ENCODE measurements around the gene MSH5. TPM values are rescaled to one million over a fixed set of nuclear protein-coding genes. Genes with fewer than 3 reads are reported as not detected.

MSH5 gene
- 38.6 to 48.2 TPM (median 42.9 TPM) in 3 replicates for total RNA-seq

- Mint-ChIP-seq H3K36me3 (peaks cover 2% of the 10 kb centered on the region), H3K27me3 (ENCODE audit: low read depth) (no peaks in the 10 kb centered on the region), H3K4me1 (peaks cover 58% of the 10 kb centered on the region), H3K9me3 (no peaks in the 10 kb centered on the region), H3K27ac (peak within 1 kb of the TSS; percentile 99), H3K4me3 (peak within 1 kb of the TSS; percentile 85)
- peak; percentile 96 to 98 for DNase-seq (ENCODE audit: low spot score in 2 of 2, unreplicated experiment in 2 of 2)
- no peak for TF ChIP-seq CTCF (IDR thresholded peaks at IDR 0.05; ENCODE audit: unreplicated experiment)
Measured at GRCh38 chr6:31739639-31740396, at the start of gene MSH5. MSH5 (plus strand) TSS chr6:31740005; CDS start chr6:31740467, 462 bp downstream.

GRCh38 chr6:31690231-31691077 lies 49.4 kb upstream of the MSH5 start:
- H3K9me3 Mint-ChIP-seq, result no peaks in the 10 kb centered on the region
- DNase-seq (ENCODE audit: low spot score in 2 of 2, unreplicated experiment in 2 of 2), result no peak
- H3K36me3 Mint-ChIP-seq, result peaks cover 37% of the 10 kb centered on the region
- H3K4me1 Mint-ChIP-seq, result peaks cover 6% of the 10 kb centered on the region
- H3K27me3 Mint-ChIP-seq (ENCODE audit: low read depth), result no peaks in the 10 kb centered on the region
- peak overlapping the region; percentile 69 for H3K27ac Mint-ChIP-seq
- no peak overlapping the region for H3K4me3 Mint-ChIP-seq
- TF ChIP-seq CTCF (IDR thresholded peaks at IDR 0.05; ENCODE audit: unreplicated experiment), result no peak

- Mint-ChIP-seq H3K9me3 (no peaks in the 10 kb centered on the region), H3K27me3 (ENCODE audit: low read depth) (no peaks in the 10 kb centered on the region), H3K4me1 (peaks cover 6% of the 10 kb centered on the region), H3K27ac (peak overlapping the region; percentile 69), H3K36me3 (peaks cover 32% of the 10 kb centered on the region), H3K4me3 (no peak overlapping the region)
- DNase-seq (ENCODE audit: low spot score in 2 of 2, unreplicated experiment in 2 of 2), result no peak
- TF ChIP-seq CTCF (IDR thresholded peaks at IDR 0.05; ENCODE audit: unreplicated experiment), result no peak
Measured at GRCh38 chr6:31691078-31691463, 48.7 kb upstream of the MSH5 start.

GRCh38 chr6:31691564-31692108 lies 48.2 kb upstream of the MSH5 start:
- no peaks in the 10 kb centered on the region for H3K9me3 Mint-ChIP-seq
- no peak overlapping the region for H3K4me3 Mint-ChIP-seq
- H3K36me3 Mint-ChIP-seq, result peaks cover 28% of the 10 kb centered on the region
- H3K27me3 Mint-ChIP-seq (ENCODE audit: low read depth), result no peaks in the 10 kb centered on the region
- no peak for TF ChIP-seq CTCF (IDR thresholded peaks at IDR 0.05; ENCODE audit: unreplicated experiment)
- no peak for DNase-seq (ENCODE audit: low spot score in 2 of 2, unreplicated experiment in 2 of 2)
- peaks cover 8% of the 10 kb centered on the region for H3K4me1 Mint-ChIP-seq
- no peak overlapping the region for H3K27ac Mint-ChIP-seq

GRCh38 chr6:31692353-31692752 lies 47.5 kb upstream of the MSH5 start:
- Mint-ChIP-seq H3K9me3 (no peaks in the 10 kb centered on the region), H3K4me1 (peaks cover 11% of the 10 kb centered on the region), H3K4me3 (no peak overlapping the region), H3K27me3 (ENCODE audit: low read depth) (no peaks in the 10 kb centered on the region), H3K36me3 (peaks cover 29% of the 10 kb centered on the region), H3K27ac (no peak overlapping the region)
- no peak for DNase-seq (ENCODE audit: low spot score in 2 of 2, unreplicated experiment in 2 of 2)
- TF ChIP-seq CTCF (IDR thresholded peaks at IDR 0.05; ENCODE audit: unreplicated experiment), result no peak

Measured in mesothelial cell of epicardium (in vitro differentiated cells).